B cell (primary cell): Measurements from ENCODE around the gene HES5. TPM values are rescaled to one million over a fixed set of nuclear protein-coding genes. Genes with fewer than 3 reads are reported as not detected.

Source experiments
- ATAC-seq: fragments of 200-7000 bp; cut with Tn5 transposase; one replicate; pipeline ENCODE4 v1.10.0; 2021; ENCODE audit warnings: low read depth, mild to moderate bottlenecking, moderate number of reproducible peaks, moderate library complexity
- CTCF ChIA-PET: fragments of 350-600 bp; sonication (Branson Sonifier 250); formaldehyde crosslinking; loops from one replicate; lab custom pipeline; 2021; ENCODE audit warnings: antibody characterized with exemption, inconsistent platforms; lab: Charles Lee
- POLR2A ChIA-PET: fragments of 350-600 bp; sonication (Branson Sonifier 250); formaldehyde crosslinking; loops from one replicate; lab custom pipeline; 2021; ENCODE audit warnings: antibody characterized with exemption; lab: Charles Lee
- DNase-seq: peaks from one replicate; pipeline ENCODE4 v3.0.0; 2013
- H2AFZ ChIP-seq: 2 replicates; pipeline ENCODE4 v1.6.1; 2012; ENCODE audit warnings: mild to moderate bottlenecking, low read depth, low read length; ENCODE audit not compliant: insufficient read depth, poor library complexity, severe bottlenecking
- H3K27ac ChIP-seq, 2 donors: 1 replicate in 1 of 2; 2 replicates in 1 of 2; pipeline ENCODE4 v1.5.1; 2012 to 2013; ENCODE audit warnings: low read length in 2 of 2, mild to moderate bottlenecking in 2 of 2, moderate library complexity in 1 of 2
- H3K27me3 ChIP-seq, 4 experiments: fragments of 200-600 bp in 1 of 4; sonication (generic) in 1 of 4; replicated peaks in 1 of 4; 1 replicate in 2 of 4; 2 replicates in 2 of 4; pipeline versions ENCODE4 v1.6.1 to v1.7.0; 2013 to 2016; ENCODE audit warnings: low read length in 3 of 4, mild to moderate bottlenecking in 2 of 4, mixed read lengths in 1 of 4, moderate library complexity in 1 of 4; ENCODE audit not compliant: insufficient read depth in 4 of 4, control insufficient read depth in 3 of 4; ENCODE audit errors: control extremely low read depth in 1 of 4
- H3K36me3 ChIP-seq, 2 experiments: replicated peaks in 1 of 2; 1 replicate in 1 of 2; 2 replicates in 1 of 2; pipeline versions ENCODE4 v1.6.1 to v1.7.1; 2013; ENCODE audit warnings: low read length in 1 of 2; ENCODE audit not compliant: insufficient read depth in 2 of 2, control insufficient read depth in 1 of 2; ENCODE audit errors: control extremely low read depth in 1 of 2, extremely low read depth in 1 of 2
- H3K4me1 ChIP-seq, 2 donors: fragments of 200-600 bp in 1 of 2; sonication (generic) in 1 of 2; 1 replicate in 1 of 2; 2 replicates in 1 of 2; pipeline versions ENCODE4 v1.5.1 to v1.6.1; 2013 to 2017; ENCODE audit warnings: low read length in 2 of 2; ENCODE audit not compliant: control insufficient read depth in 2 of 2, insufficient read depth in 2 of 2
- H3K4me2 ChIP-seq: replicated peaks from 2 replicates; pipeline ENCODE3; 2012; ENCODE audit warnings: mild to moderate bottlenecking, low read depth, low read length; ENCODE audit not compliant: poor library complexity, severe bottlenecking
- H3K4me3 ChIP-seq, 5 experiments: fragments of 200-600 bp in 1 of 5; sonication (generic) in 1 of 5; 1 replicate in 3 of 5; 2 replicates in 2 of 5; pipeline versions ENCODE4 v1.5.1 to v1.7.0; 2011 to 2016; ENCODE audit warnings: low read length in 4 of 5, mild to moderate bottlenecking in 4 of 5, low read depth in 2 of 5, control low read depth in 1 of 5, moderate library complexity in 1 of 5; ENCODE audit not compliant: insufficient read depth in 1 of 5; ENCODE audit errors: control extremely low read depth in 1 of 5, extremely low read depth in 1 of 5
- H3K79me2 ChIP-seq: fragments of 200-600 bp; sonication (generic); one replicate; pipeline ENCODE4 v1.6.0; 2016; ENCODE audit warnings: low read length; ENCODE audit not compliant: control insufficient read depth, insufficient read depth
- H3K9ac ChIP-seq: fragments of 200-600 bp; sonication (generic); 2 replicates; pipeline ENCODE4 v1.6.1; 2017; ENCODE audit warnings: mild to moderate bottlenecking, low read length, moderate library complexity
- H3K9me3 ChIP-seq, 3 donors: one replicate each; pipeline versions ENCODE4 v1.6.1 to v1.7.1; 2013; ENCODE audit warnings: low read length in 2 of 3; ENCODE audit not compliant: control insufficient read depth in 2 of 3, insufficient read depth in 1 of 3; ENCODE audit errors: control extremely low read depth in 1 of 3
- H4K20me1 ChIP-seq: 2 replicates; pipeline ENCODE4 v1.6.0; 2012; ENCODE audit warnings: mild to moderate bottlenecking, low read length; ENCODE audit not compliant: insufficient read depth, control insufficient read depth, poor library complexity, severe bottlenecking
- H3K27ac Mint-ChIP-seq: one replicate; pipeline ENCODE4 v1.8.0; 2021; ENCODE audit warnings: mixed read lengths
- H3K27me3 Mint-ChIP-seq: one replicate; pipeline ENCODE4 v1.8.0; 2021; ENCODE audit warnings: mixed read lengths
- H3K4me1 Mint-ChIP-seq: one replicate; pipeline ENCODE4 v1.8.0; 2021; ENCODE audit warnings: mixed read lengths
- H3K4me3 Mint-ChIP-seq: one replicate; pipeline ENCODE4 v1.8.0; 2021; ENCODE audit warnings: mixed read lengths
- H3K9me3 Mint-ChIP-seq: one replicate; pipeline ENCODE4 v1.8.0; 2022; ENCODE audit warnings: mixed read lengths; ENCODE audit not compliant: insufficient read depth
- EZH2 ChIP-seq: IDR thresholded peaks from 2 replicates; pipeline ENCODE4 v1.6.1; 2012; ENCODE audit warnings: borderline replicate concordance, low read depth, mild to moderate bottlenecking, moderate library complexity, low read length; ENCODE audit not compliant: insufficient read depth, poor library complexity, severe bottlenecking
- WGBS: methylation state at CpG from one replicate; pipeline ENCODE4 v1.1.5; 2013; ENCODE audit warnings: missing lambda C conversion rate; ENCODE audit not compliant: insufficient coverage; 5-methylcytosine and 5-hydroxymethylcytosine counted together
- intact Hi-C: fragments of 100-400 bp; cut with micrococcal nuclease; formaldehyde crosslinking; loops from one replicate; pipeline ENCODE4 v1.10.0; 2022
- polyA plus RNA-seq: library from polyadenylated mRNA; depleted of rRNA; stranded (reverse); fragments of >200 nt; gene quantifications from 2 replicates; pipeline ENCODE4 v1.2.3, GENCODE V29; 2012
- total RNA-seq, 2 donors: library from RNA; stranded (reverse); fragments of 120-200 nt in 1 of 2; gene quantifications; 1 replicate in 1 of 2; 2 replicates in 1 of 2; pipeline versions ENCODE4 v1.2.3 to v1.2.4, GENCODE V29; 2013 to 2022
- TF ChIP-seq, protein P1 (sequence below): fragments of 200-600 bp; IDR thresholded peaks from one replicate; pipeline ENCODE4 v1.8.0; 2022; ENCODE audit warnings: antibody characterized with exemption, mild to moderate bottlenecking

The HES5 gene
- total and polyA plus RNA-seq, 2 donors (not counting 1 experiment from before 2014, with no cell fraction given): not detected

DNA sequence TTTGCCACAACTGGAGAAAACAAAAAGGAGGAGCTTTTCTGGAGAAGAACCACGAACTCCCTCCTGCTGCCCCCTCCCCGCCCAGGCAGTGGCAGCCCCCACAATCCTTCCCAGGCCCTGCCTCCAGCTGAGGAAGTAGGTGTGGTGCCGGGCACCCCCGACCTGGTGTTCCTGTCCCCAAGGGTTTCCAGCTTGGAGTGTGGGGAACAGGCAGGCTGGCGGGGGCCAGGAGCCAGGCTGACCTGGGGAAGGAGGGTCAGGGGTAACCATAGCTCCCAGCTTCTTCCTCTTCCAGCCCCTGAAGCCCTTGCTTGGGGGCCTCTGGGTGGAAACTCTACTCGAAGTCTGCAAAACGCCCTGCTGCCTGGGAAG lies 4.2 kb upstream of the HES5 start:
- POLR2A ChIA-PET: no interaction called here
- Histone ChIP-seq H2AFZ (no peak overlapping the region), H3K4me3 (no peak overlapping the region), H3K4me1 (peaks cover 15% of the 10 kb centered on the region in 2 donors), H3K9ac (no peak overlapping the region), H3K79me2 (no peaks in the 10 kb centered on the region), H3K27me3 (peaks cover 0 to 47% (median 22%) of the 10 kb centered on the region in 4 experiments), H3K27ac (no peak overlapping the region), H3K9me3 (peaks cover 0 to 17% (median 0%) of the 10 kb centered on the region in 3 donors), H3K4me2 (no peak overlapping the region), H3K36me3 (no peaks in the 10 kb centered on the region), H4K20me1 (peaks cover 17% of the 10 kb centered on the region)
- no peak for DNase-seq
- WGBS: 10% methylated on average over 2 of the region's 7 CpGs
- no peak overlapping the region for H3K4me3 Mint-ChIP-seq
- CTCF ChIA-PET: interaction anchor here (0.7 kb wide), 1 partner anchor 12 kb away, joined by 4 read pairs; no protein-coding TSS in a partner anchor
- H3K9me3 Mint-ChIP-seq: no peaks in the 10 kb centered on the region
- no peak for ATAC-seq
- H3K4me1 Mint-ChIP-seq: peaks cover 7% of the 10 kb centered on the region
- peaks cover 15% of the 10 kb centered on the region for H3K27me3 Mint-ChIP-seq
- TF ChIP-seq, protein P1, sequence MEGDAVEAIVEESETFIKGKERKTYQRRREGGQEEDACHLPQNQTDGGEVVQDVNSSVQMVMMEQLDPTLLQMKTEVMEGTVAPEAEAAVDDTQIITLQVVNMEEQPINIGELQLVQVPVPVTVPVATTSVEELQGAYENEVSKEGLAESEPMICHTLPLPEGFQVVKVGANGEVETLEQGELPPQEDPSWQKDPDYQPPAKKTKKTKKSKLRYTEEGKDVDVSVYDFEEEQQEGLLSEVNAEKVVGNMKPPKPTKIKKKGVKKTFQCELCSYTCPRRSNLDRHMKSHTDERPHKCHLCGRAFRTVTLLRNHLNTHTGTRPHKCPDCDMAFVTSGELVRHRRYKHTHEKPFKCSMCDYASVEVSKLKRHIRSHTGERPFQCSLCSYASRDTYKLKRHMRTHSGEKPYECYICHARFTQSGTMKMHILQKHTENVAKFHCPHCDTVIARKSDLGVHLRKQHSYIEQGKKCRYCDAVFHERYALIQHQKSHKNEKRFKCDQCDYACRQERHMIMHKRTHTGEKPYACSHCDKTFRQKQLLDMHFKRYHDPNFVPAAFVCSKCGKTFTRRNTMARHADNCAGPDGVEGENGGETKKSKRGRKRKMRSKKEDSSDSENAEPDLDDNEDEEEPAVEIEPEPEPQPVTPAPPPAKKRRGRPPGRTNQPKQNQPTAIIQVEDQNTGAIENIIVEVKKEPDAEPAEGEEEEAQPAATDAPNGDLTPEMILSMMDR: no peak
- no peak overlapping the region for H3K27ac Mint-ChIP-seq
- intact Hi-C loops: no loop called here

DNA sequence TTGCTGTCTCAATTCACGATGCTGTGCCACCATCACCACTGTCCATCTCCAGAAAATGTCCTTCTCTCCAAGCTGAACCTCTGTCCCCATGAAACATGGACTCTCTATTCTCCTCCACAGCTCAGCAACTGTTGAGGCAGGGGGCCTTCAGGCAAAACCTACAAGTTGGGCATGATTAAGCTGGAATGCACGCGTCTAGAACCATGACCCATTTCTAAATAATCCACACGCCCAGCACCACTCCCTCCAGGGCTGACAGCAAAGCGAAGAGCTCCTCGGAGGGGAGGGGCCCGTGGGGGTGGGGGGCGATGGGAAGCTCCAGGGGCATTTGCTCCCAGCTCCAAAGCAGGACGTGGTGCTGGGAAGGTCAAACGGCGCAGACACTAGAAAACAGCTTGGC lies 3.3 kb upstream of the HES5 start:
- peaks cover 15% of the 10 kb centered on the region for H3K27me3 Mint-ChIP-seq

More for the DNA sequence above, 3.3 kb upstream of the HES5 start:
- Histone ChIP-seq H3K9me3 (peaks cover 0 to 11% (median 0%) of the 10 kb centered on the region in 3 donors), H3K27ac (no peak overlapping the region), H3K9ac (no peak overlapping the region), H3K4me3 (no peak overlapping the region), H3K4me1 (peaks cover 22 to 24% of the 10 kb centered on the region in 2 donors), H4K20me1 (peaks cover 17% of the 10 kb centered on the region), H3K4me2 (no peak overlapping the region), H2AFZ (no peak overlapping the region), H3K36me3 (no peaks in the 10 kb centered on the region), H3K79me2 (no peaks in the 10 kb centered on the region), H3K27me3 (peaks cover 0 to 49% (median 23%) of the 10 kb centered on the region in 4 experiments)
- peaks cover 14% of the 10 kb centered on the region for H3K4me1 Mint-ChIP-seq
- no peaks in the 10 kb centered on the region for H3K9me3 Mint-ChIP-seq
- 95% methylated on average over 6 of the region's 11 CpGs for WGBS
- H3K27ac Mint-ChIP-seq: no peak overlapping the region
- CTCF ChIA-PET: interaction anchor here (0.9 kb wide), 1 partner anchor 15 kb away, joined by 3 read pairs; no protein-coding TSS in a partner anchor
- no peak overlapping the region for H3K4me3 Mint-ChIP-seq
- DNase-seq: no peak
- intact Hi-C loops: no loop called here
- no peak for ATAC-seq
- TF ChIP-seq EZH2: no peak
- TF ChIP-seq, protein P1: no peak
- POLR2A ChIA-PET: no interaction called here
